ENCODE data around the gene TLL1. TPM values are rescaled to one million over a fixed set of nuclear protein-coding genes. Genes with fewer than 3 reads are reported as not detected.

The TLL1 gene
- total and polyA plus RNA-seq, 9 donors: 0.35 to 12.9 (median 1.3) TPM

- DNase-seq: no peak
- TF ChIP-seq, protein P1, sequence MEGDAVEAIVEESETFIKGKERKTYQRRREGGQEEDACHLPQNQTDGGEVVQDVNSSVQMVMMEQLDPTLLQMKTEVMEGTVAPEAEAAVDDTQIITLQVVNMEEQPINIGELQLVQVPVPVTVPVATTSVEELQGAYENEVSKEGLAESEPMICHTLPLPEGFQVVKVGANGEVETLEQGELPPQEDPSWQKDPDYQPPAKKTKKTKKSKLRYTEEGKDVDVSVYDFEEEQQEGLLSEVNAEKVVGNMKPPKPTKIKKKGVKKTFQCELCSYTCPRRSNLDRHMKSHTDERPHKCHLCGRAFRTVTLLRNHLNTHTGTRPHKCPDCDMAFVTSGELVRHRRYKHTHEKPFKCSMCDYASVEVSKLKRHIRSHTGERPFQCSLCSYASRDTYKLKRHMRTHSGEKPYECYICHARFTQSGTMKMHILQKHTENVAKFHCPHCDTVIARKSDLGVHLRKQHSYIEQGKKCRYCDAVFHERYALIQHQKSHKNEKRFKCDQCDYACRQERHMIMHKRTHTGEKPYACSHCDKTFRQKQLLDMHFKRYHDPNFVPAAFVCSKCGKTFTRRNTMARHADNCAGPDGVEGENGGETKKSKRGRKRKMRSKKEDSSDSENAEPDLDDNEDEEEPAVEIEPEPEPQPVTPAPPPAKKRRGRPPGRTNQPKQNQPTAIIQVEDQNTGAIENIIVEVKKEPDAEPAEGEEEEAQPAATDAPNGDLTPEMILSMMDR (IDR thresholded peaks at IDR 0.05): no peak
- TF ChIP-seq POLR2A (IDR thresholded peaks at IDR 0.05) (no peak), EP300 (IDR thresholded peaks at IDR 0.05) (no peak)
- no peaks in the 10 kb centered on the region for H3K9me3 ChIP-seq
- no peak overlapping the region for H3K27ac ChIP-seq
- H3K4me1 ChIP-seq (ENCODE audit: insufficient read depth): no peaks in the 10 kb centered on the region
- H3K27me3 ChIP-seq: no peaks in the 10 kb centered on the region
- intact Hi-C loops (cut with DNase I): no loop called here
- WGBS, 3 donors: 65 to 70% (median 68%) methylated on average over 6 of the region's 6 CpGs
- no peaks in the 10 kb centered on the region for H3K36me3 ChIP-seq
- no peak overlapping the region for H3K4me3 ChIP-seq
Observed at GRCh38 chr4:166146806-166147540, 273.9 kb downstream of the TLL1 start.

Small RNA genes within 50 kb of the gene (small RNA-seq; reads per million reads assigned to genes)
- not detected for gene RNA5SP170
